Head of caudate nucleus (tissue), 42 donors: ENCODE measurements around the gene GLP1R.

Experiments used
- DNase-seq, 42 donors: peaks; one replicate each; pipeline versions ENCODE4 v3.0.0 to v3.0.0-alpha.2; 2020 to 2021; ENCODE audit warnings: mixed read lengths in 7 of 42
- intact Hi-C: fragments of 100-400 bp; cut with DNase I; formaldehyde crosslinking; loops from one replicate; pipeline ENCODE4 v1.15.0; 2022

Gene GLP1R

GRCh38 chr6:39040080-39040673 lies 8.4 kb upstream of the GLP1R start:
- DNase-seq: no peak
- intact Hi-C loops: no loop called here

- DNase-seq: no peak
- intact Hi-C loops: no loop called here
These were observed 7.5 kb upstream of the GLP1R start for GRCh38 chr6:39041072-39041471.

- intact Hi-C loops: no loop called here
- no peak for DNase-seq
These were observed 4.8 kb upstream of the GLP1R start for GRCh38 chr6:39043776-39044175.

- DNase-seq: no peak
- intact Hi-C loops: no loop called here
These were observed 4.4 kb upstream of the GLP1R start for GRCh38 chr6:39044181-39044580.

GRCh38 chr6:39047434-39048327 lies 900 bp upstream of the GLP1R start:
- intact Hi-C loops: no loop called here
- no peak for DNase-seq

GRCh38 chr6:39049575-39050283 lies 1.1 kb downstream of the GLP1R start:
- peak in 1 of 42 donors; percentile 26 for DNase-seq
- intact Hi-C loops: no loop called here

- intact Hi-C loops: no loop called here
- DNase-seq: peak in 2 of 42 donors; percentile 21 to 28
These were observed 2.0 kb downstream of the GLP1R start for GRCh38 chr6:39050453-39051112.

GRCh38 chr6:39051399-39052122 lies 3.0 kb downstream of the GLP1R start:
- intact Hi-C loops: no loop called here

GRCh38 chr6:39053016-39053624 lies 4.5 kb downstream of the GLP1R start:
- peak in 2 of 42 donors; percentile 1 to 4 for DNase-seq
- intact Hi-C loops: no loop called here

More at GRCh38 chr6:39051399-39052122, 3.0 kb downstream of the GLP1R start:
- peak in 2 of 42 donors; percentile 13 to 15 for DNase-seq

- DNase-seq: peak in 2 of 42 donors; percentile 5 to 14
- intact Hi-C loops: no loop called here
These were observed 5.4 kb downstream of the GLP1R start for GRCh38 chr6:39053854-39054576.

- intact Hi-C loops: no loop called here
These were observed 6.1 kb downstream of the GLP1R start for GRCh38 chr6:39054577-39055142.

GRCh38 chr6:39055661-39056060 lies 7.1 kb downstream of the GLP1R start:
- intact Hi-C loops: no loop called here
- no peak for DNase-seq

More at GRCh38 chr6:39054577-39055142, 6.1 kb downstream of the GLP1R start:
- DNase-seq: peak in 2 of 42 donors; percentile 2 to 12

- DNase-seq: no peak
- intact Hi-C loops: no loop called here
These were observed 7.6 kb downstream of the GLP1R start for GRCh38 chr6:39056191-39056590.

- no peak for DNase-seq
- intact Hi-C loops: no loop called here
These were observed 8.1 kb downstream of the GLP1R start for GRCh38 chr6:39056681-39057080.

- DNase-seq: no peak
- intact Hi-C loops: no loop called here
These were observed 8.9 kb downstream of the GLP1R start for GRCh38 chr6:39057251-39058155.

GRCh38 chr6:39058471-39059147 lies 10.0 kb downstream of the GLP1R start:
- DNase-seq: no peak
- intact Hi-C loops: no loop called here
